ENCODE data around the gene SETD6. TPM values are rescaled to one million over a fixed set of nuclear protein-coding genes. Genes with fewer than 3 reads are reported as not detected.
"Not testable (repeated sequence)": the region's sequence is repeated elsewhere in the genome, so short reads cannot be mapped to it uniquely, and the experiment has no call there.

SETD6 gene
- total RNA-seq, 1 experiment from 2014 or later, result 22.0 TPM

DNA sequence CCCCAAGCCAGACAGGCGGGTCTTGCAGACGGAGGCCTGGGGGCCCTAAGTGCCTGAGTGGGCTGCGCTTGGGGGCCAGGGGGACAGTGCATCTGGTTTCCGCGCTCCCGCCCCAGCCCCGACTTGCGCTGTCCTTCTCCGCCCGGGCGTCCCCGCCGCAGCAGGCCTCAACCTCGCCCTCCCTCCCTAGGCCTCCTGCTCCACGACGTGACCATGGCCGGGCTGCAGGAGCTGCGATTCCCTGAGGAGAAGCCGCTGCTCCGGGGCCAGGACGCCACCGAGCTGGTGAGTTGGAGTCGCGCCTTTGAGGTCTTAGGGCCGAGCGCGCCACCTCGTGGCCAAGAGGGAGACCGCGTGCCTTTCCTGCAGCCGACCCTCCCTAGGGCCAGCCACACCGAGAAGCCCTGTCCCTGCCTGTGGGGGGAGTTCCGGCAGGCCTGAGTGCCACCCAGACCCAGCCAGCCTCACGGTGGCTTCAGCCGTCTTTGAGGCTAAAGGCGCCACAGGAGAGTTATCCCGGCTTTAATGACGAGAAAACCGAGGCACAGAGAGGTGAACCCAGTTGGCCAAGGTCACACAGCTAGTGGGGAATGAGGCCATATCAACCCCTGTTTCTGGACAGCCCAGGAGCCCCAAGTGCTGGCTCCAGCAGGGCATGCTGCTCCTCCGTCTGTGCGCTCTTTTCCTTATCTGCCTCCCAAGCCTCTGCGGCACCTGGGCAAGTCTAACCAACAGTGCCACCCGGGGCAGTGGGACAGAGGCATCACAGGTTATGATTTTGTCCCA lies 27.6 kb upstream of the SETD6 start:
- intact Hi-C loops (cut with micrococcal nuclease), result loop anchor here (1.0 kb wide), 1 partner anchor 151 kb away; no protein-coding TSS in a partner anchor
- no TSS peak for BruUV-seq (replicated peaks)
- TF ChIP-seq, protein P1, sequence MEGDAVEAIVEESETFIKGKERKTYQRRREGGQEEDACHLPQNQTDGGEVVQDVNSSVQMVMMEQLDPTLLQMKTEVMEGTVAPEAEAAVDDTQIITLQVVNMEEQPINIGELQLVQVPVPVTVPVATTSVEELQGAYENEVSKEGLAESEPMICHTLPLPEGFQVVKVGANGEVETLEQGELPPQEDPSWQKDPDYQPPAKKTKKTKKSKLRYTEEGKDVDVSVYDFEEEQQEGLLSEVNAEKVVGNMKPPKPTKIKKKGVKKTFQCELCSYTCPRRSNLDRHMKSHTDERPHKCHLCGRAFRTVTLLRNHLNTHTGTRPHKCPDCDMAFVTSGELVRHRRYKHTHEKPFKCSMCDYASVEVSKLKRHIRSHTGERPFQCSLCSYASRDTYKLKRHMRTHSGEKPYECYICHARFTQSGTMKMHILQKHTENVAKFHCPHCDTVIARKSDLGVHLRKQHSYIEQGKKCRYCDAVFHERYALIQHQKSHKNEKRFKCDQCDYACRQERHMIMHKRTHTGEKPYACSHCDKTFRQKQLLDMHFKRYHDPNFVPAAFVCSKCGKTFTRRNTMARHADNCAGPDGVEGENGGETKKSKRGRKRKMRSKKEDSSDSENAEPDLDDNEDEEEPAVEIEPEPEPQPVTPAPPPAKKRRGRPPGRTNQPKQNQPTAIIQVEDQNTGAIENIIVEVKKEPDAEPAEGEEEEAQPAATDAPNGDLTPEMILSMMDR (conservative IDR thresholded peaks at IDR 0.05; ENCODE audit: low read depth, low read length), result peak; percentile 79
- TF ChIP-seq EZH2 (IDR thresholded peaks at IDR 0.05; ENCODE audit: low read length, unreplicated experiment), result no peak
- Histone ChIP-seq H3K9me3 (ENCODE audit: low read length) (no peaks in the 10 kb centered on the region), H3K4me3 (ENCODE audit: low read length) (no peak overlapping the region), H3K27ac (ENCODE audit: low read length) (no peak overlapping the region), H3K9ac (ENCODE audit: low read length) (no peak overlapping the region), H2AFZ (ENCODE audit: low read length) (peak overlapping the region; percentile 63; the same call in 1 of the 2 replicates), H3F3A (ENCODE audit: low read length, unreplicated experiment) (no peaks in the 10 kb centered on the region), H3K36me3 (ENCODE audit: low read depth, low read length) (no peaks in the 10 kb centered on the region), H4K20me1 (ENCODE audit: low read length) (no peaks in the 10 kb centered on the region), H3K4me1 (ENCODE audit: insufficient read depth, low read length) (no peaks in the 10 kb centered on the region), H3K4me2 (ENCODE audit: low read length) (peak overlapping the region; percentile 37; the same call in 1 of the 2 replicates), H3K27me3 (ENCODE audit: low read length) (no peaks in the 10 kb centered on the region), H3K79me2 (ENCODE audit: low read length) (no peaks in the 10 kb centered on the region), H3K9me2 (replicated peaks; ENCODE audit: low read length) (no peaks in the 10 kb centered on the region)
- POLR2A ChIA-PET (ENCODE audit: unreplicated experiment), result no interaction called here
- ATAC-seq, result peak; percentile 88
- peak; percentile 78 for DNase-seq
- CTCF ChIA-PET, result interaction anchor here (0.6 to 1.1 kb wide), 6 partner anchors 10 to 151 kb away, joined by 3 to 21 read pairs (median 6); no protein-coding TSS in a partner anchor

DNA sequence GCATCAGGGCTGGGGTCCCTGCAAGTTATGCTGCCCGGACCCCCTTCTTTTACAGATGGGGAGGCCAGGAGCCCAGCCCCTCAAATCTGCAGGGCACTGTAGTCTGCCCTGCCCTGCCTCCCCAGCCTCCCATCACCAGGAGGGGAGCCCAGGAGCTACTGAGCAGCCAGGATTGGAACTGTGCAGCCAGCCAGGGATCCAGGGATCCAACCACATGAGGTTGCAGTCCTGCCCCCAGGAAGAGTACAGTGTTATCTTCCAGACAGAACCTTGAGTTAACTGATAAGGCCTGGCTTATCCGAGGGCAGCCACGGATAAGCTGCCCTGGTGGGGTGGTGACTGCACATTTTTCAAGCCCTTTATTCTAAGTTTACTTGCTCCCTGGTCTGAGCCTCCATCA lies 26.8 kb upstream of the SETD6 start:
- TF ChIP-seq EZH2 (IDR thresholded peaks at IDR 0.05; ENCODE audit: low read length, unreplicated experiment), result no peak
- TF ChIP-seq, protein P1 (conservative IDR thresholded peaks at IDR 0.05; ENCODE audit: low read depth, low read length), result no peak
- no peak for TF ChIP-seq EZH2phosphoT487 (IDR thresholded peaks at IDR 0.05; ENCODE audit: borderline replicate concordance, low read length)
- POLR2A ChIA-PET (ENCODE audit: unreplicated experiment), result no interaction called here
- H3K4me3 ChIP-seq (ENCODE audit: low read length), result no peak overlapping the region

DNA sequence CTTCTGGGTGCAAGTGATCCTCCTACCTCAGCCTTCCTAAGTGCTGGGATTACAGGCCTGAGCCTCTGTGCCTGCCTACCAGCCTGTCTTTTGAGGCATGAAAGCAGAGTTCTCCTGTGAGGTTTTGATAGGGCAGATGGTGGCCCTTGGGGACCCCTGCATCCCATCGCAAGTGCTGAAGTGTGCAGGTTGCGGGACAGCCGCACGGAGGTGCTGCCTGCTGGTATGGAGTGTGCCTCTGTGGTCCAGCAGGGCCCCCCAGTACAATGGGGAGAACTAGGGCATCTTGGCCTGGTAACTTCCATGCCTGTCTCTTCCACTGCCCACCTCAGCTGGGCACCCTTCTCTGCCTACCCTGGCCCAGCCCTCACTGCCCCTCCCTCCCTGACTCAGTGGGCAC lies 25.3 kb upstream of the SETD6 start:
- no TSS peak for BruUV-seq (replicated peaks)
- Histone ChIP-seq H3F3A (ENCODE audit: low read length, unreplicated experiment) (no peaks in the 10 kb centered on the region), H3K9me3 (ENCODE audit: low read length) (no peaks in the 10 kb centered on the region), H3K79me2 (ENCODE audit: low read length) (no peaks in the 10 kb centered on the region), H3K4me2 (ENCODE audit: low read length) (no peak overlapping the region), H3K4me1 (ENCODE audit: insufficient read depth, low read length) (no peaks in the 10 kb centered on the region), H4K20me1 (ENCODE audit: low read length) (no peaks in the 10 kb centered on the region), H3K27me3 (ENCODE audit: low read length) (no peaks in the 10 kb centered on the region), H3K9ac (ENCODE audit: low read length) (no peak overlapping the region), H3K4me3 (ENCODE audit: low read length) (no peak overlapping the region), H3K9me2 (replicated peaks; ENCODE audit: low read length) (no peaks in the 10 kb centered on the region), H3K27ac (ENCODE audit: low read length) (no peak overlapping the region), H2AFZ (ENCODE audit: low read length) (no peak overlapping the region), H3K36me3 (ENCODE audit: low read depth, low read length) (no peaks in the 10 kb centered on the region)
- ChIA-PET CTCF (no interaction called here), POLR2A (ENCODE audit: unreplicated experiment) (no interaction called here)
- TF ChIP-seq EZH2phosphoT487 (IDR thresholded peaks at IDR 0.05; ENCODE audit: borderline replicate concordance, low read length) (no peak), EZH2 (IDR thresholded peaks at IDR 0.05; ENCODE audit: low read length, unreplicated experiment) (no peak)
- TF ChIP-seq, protein P1 (conservative IDR thresholded peaks at IDR 0.05; ENCODE audit: low read depth, low read length), result no peak
- intact Hi-C loops (cut with micrococcal nuclease), result no loop called here
- ATAC-seq, result no peak
- DNase-seq, result no peak

More for the DNA sequence above, 26.8 kb upstream of the SETD6 start:
- no peak overlapping the region for H3K27ac ChIP-seq (ENCODE audit: low read length)
- no peaks in the 10 kb centered on the region for H3K4me1 ChIP-seq (ENCODE audit: insufficient read depth, low read length)
- H3K79me2 ChIP-seq (ENCODE audit: low read length), result no peaks in the 10 kb centered on the region
- intact Hi-C loops (cut with micrococcal nuclease), result no loop called here
- no peaks in the 10 kb centered on the region for H3K9me3 ChIP-seq (ENCODE audit: low read length)
- H2AFZ ChIP-seq (ENCODE audit: low read length), result no peak overlapping the region
- ATAC-seq (peak; percentile 42), DNase-seq (no peak)
- no peaks in the 10 kb centered on the region for H3K27me3 ChIP-seq (ENCODE audit: low read length)
- no peaks in the 10 kb centered on the region for H4K20me1 ChIP-seq (ENCODE audit: low read length)
- no peaks in the 10 kb centered on the region for H3K9me2 ChIP-seq (replicated peaks; ENCODE audit: low read length)
- CTCF ChIA-PET, result no interaction called here
- H3K36me3 ChIP-seq (ENCODE audit: low read depth, low read length), result no peaks in the 10 kb centered on the region
- H3K4me2 ChIP-seq (ENCODE audit: low read length), result no peak overlapping the region
- no peaks in the 10 kb centered on the region for H3F3A ChIP-seq (ENCODE audit: low read length, unreplicated experiment)
- H3K9ac ChIP-seq (ENCODE audit: low read length), result no peak overlapping the region
- no TSS peak for BruUV-seq (replicated peaks)

DNA sequence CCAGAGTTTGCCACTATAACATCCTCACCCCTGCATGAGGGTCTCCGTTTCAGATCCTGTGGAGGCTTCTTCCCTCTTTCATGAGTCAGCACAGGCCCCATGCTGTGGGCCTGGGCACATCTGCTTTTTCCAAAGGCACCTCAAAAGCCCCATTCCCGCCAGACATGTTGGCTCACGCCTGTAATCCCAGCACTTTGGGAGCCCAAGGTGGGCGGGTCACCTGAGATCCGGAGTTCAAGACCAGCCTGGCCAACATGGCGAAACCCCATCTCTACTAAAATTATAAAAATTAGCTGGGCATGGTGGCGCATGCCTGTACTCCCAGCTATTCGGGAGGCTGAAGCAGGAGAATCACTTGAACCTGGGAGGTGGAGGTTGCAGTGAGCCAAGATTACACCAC lies 24.8 kb upstream of the SETD6 start:
- H3F3A ChIP-seq (ENCODE audit: low read length, unreplicated experiment); ATAC-seq; H3K27me3 ChIP-seq (ENCODE audit: low read length); H3K9me2 ChIP-seq (replicated peaks; ENCODE audit: low read length); H3K27ac ChIP-seq (ENCODE audit: low read length); H2AFZ ChIP-seq (ENCODE audit: low read length); H3K9me3 ChIP-seq (ENCODE audit: low read length); DNase-seq; H4K20me1 ChIP-seq (ENCODE audit: low read length); POLR2A ChIA-PET (ENCODE audit: unreplicated experiment); H3K36me3 ChIP-seq (ENCODE audit: low read depth, low read length); H3K9ac ChIP-seq (ENCODE audit: low read length); CTCF ChIA-PET; intact Hi-C loops (cut with micrococcal nuclease); H3K4me1 ChIP-seq (ENCODE audit: insufficient read depth, low read length); H3K79me2 ChIP-seq (ENCODE audit: low read length); H3K4me3 ChIP-seq (ENCODE audit: low read length); BruUV-seq (replicated peaks); H3K4me2 ChIP-seq (ENCODE audit: low read length): not testable (repeated sequence)

Measured in PC-3 (cell line).